ENCODE results near the gene OSR1.
"Not testable (repeated sequence)": the region's sequence is repeated elsewhere in the genome, so short reads cannot be mapped to it uniquely, and the experiment has no call there.

OSR1 gene

DNA sequence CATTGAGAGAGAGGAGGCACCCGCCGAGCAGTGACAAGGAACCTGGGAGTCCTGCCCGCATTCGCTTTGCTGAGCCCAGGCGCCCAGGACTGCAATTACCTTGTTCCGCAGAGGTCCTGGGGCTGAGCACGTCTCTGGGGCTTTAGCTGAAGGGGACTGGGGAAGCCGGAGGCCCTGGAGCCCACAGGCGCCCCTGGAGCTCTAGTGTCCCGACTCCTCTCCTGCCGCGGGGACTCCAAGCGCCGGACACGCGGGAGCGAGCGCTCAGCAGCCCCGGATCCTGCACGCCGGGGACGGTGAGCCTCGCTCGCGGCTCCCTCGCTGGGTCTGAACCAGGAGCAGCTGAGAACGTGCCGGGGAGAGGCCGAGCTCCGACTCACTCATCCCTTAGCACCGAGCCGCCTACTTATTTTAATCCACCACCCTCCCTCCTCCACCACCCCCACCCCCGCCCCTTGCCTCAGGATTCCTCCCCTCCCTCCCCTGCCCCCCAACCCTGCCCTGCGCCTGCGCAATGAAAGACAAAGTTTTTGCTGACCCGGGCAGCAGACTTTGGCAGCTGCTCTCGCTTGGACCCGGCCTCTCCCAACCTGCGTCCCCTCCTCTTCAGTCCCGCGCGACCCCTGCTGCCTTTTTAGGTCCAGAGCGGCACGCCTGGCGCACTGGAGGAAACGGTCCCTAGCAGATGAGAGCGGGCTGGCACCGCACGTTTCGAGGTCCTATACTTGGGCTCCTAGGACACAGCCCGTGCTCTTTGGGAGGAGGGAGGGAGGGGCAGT, at the start of gene OSR1:
Gene OSR1, minus strand, starts transcription at position 382 of the 779 bp plus-strand sequence. CDS start 4,818 bp downstream, outside the sequence.
- no peak for DNase-seq (ENCODE audit: low read depth in 1 of 2, low spot score in 1 of 2)

GRCh38 chr2:19403785-19404184, 45.4 kb upstream of the OSR1 start:
- DNase-seq (ENCODE audit: low read depth in 1 of 2, low spot score in 1 of 2), result no peak

- no peak for DNase-seq (ENCODE audit: low read depth in 1 of 2, low spot score in 1 of 2)
These were observed 33.8 kb upstream of the OSR1 start for GRCh38 chr2:19392191-19392590.

GRCh38 chr2:19389469-19389868, 31.0 kb upstream of the OSR1 start:
- not testable (repeated sequence) for DNase-seq (ENCODE audit: low read depth in 1 of 2, low spot score in 1 of 2)

- no peak for DNase-seq (ENCODE audit: low read depth in 1 of 2, low spot score in 1 of 2)
These were observed 22.1 kb upstream of the OSR1 start for GRCh38 chr2:19380532-19380931.

DNA sequence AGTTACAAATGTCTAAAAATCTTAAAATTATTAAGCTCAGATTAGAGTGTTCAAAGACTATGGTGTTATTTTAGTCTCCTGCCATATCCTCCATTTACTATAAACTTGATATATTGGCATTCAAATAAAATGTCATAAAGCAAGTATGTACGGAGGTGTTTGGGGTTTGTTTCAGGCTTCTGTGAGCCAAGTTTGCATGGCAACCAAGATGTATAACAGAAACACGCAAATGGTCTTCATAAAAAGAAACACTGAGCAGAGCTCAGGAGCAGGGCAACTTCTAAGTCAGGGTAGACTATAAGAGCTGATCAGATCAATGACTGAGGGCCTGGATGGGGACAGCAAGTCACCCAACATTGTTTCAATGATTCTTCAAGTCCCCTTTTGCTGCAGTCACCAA, 20.5 kb upstream of the OSR1 start:
- no peak for DNase-seq (ENCODE audit: low read depth in 1 of 2, low spot score in 1 of 2)

DNA sequence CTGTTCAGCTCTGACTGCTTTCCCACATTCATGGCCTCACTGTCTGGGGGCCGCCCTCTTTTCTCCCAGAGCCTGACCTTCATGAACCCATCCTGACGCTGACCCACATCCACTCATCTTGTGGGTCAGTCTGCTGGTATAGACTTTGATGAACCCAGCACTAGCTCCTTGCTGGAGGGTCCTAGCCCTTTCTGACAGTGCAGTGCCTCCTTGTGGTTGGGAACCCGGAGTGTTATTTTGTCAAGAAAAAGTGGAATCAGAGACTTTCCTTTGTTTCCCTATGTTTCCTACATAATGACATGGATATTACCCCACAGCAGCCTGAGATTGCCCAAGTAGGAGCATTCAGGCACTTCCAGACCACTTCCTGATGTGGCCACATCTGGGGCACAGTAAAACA, 19.3 kb upstream of the OSR1 start:
- no peak for DNase-seq (ENCODE audit: low read depth in 1 of 2, low spot score in 1 of 2)

DNA sequence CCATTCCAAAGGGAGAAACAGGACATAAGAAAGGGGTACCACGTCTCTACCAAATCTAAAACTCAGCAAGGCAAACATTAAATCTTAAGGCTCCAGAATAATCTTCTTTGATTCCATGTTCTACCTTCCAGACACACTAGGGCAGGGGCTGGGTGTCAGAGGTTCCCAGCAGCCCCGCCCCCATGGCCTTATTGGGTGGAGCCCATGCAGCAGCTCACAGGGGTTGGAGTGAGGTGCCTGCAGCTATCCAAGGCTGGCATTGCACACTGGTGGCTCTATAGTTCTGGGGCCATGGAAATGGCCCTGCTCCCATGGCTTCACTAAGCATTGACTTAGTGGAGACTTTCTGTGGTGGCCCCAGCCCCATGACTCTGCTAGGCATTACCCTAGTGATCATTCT, 14.9 kb upstream of the OSR1 start:
- DNase-seq (ENCODE audit: low read depth in 1 of 2, low spot score in 1 of 2), result no peak

GRCh38 chr2:19371996-19372582, 13.7 kb upstream of the OSR1 start:
- DNase-seq (ENCODE audit: low read depth in 1 of 2, low spot score in 1 of 2), result no peak

DNA sequence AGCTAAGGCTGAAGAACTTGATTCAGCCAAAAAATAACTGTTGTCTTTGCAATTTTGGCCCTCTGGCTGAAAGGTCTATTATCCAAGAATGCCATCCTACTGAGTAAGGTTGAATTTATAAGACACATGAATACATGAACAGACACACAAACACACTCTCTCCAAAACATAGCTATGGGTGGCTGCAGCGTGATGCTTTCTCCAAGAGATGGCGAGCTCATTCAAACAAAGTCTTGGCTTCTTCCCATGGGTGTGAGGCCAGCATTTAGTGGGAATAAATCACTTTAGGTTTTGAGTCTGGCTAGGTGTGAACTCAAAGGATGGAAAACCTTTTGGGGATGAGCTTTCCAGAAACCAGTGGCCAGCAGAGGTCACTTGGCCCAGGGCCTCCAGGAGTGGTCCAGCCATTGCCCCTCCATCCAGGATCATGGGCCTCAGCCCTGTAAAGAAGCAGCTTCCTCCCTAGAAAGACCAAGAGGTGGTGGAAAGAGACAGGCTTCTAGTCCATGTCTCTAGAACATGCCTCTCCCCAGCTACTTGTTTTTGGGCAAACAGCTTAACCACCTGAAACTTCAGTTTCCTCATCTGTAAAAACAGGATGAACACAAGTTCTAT, 11.0 kb upstream of the OSR1 start:
- DNase-seq (ENCODE audit: low read depth in 1 of 2, low spot score in 1 of 2), result no peak

DNA sequence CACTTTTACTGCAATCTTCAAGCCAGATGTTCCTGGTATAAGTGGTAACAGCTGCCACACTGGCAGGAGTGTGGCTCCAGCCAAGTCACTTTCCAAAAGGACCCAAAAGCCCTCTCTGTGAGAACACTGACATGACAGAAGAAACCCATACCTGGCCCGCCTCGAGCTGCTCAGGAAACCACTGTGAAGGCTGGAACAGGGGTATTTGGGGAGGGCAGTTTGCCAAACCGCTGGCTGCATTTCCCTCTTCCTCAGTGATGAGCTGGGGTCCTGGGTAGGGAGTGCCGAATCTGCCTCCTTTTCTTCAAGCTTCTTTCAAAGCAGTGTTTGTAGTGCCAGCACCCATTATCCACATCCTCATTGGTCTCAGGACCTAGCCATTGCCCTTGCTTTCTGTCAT, 10.3 kb upstream of the OSR1 start:
- DNase-seq (ENCODE audit: low read depth in 1 of 2, low spot score in 1 of 2), result no peak

GRCh38 chr2:19367326-19367725, 8.9 kb upstream of the OSR1 start:
- DNase-seq (ENCODE audit: low read depth in 1 of 2, low spot score in 1 of 2), result no peak

GRCh38 chr2:19365126-19365525, 6.7 kb upstream of the OSR1 start:
- no peak for DNase-seq (ENCODE audit: low read depth in 1 of 2, low spot score in 1 of 2)

DNA sequence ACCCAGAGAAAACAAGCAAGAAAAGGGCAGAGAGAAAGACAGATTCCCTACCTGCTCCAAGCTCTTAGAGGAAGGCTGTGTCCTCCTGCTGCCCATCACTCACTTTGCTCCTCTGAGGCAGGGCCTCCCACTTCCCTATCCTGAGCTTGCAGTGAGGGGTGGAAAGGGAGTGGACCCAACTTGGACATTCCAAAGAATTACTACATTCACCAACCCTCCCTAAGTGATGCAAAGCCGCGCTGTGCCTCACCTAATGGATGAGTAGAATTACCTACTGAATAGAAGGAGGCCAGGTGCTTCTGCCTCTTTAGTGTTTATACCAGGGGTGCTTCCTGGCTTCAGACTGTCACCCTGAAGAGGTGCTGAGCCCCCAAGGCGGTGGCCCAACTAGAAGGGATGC, 5.6 kb upstream of the OSR1 start:
- no peak for DNase-seq (ENCODE audit: low read depth in 1 of 2, low spot score in 1 of 2)

GRCh38 chr2:19363474-19363778, 5.0 kb upstream of the OSR1 start:
- no peak for DNase-seq (ENCODE audit: low read depth in 1 of 2, low spot score in 1 of 2)

DNA sequence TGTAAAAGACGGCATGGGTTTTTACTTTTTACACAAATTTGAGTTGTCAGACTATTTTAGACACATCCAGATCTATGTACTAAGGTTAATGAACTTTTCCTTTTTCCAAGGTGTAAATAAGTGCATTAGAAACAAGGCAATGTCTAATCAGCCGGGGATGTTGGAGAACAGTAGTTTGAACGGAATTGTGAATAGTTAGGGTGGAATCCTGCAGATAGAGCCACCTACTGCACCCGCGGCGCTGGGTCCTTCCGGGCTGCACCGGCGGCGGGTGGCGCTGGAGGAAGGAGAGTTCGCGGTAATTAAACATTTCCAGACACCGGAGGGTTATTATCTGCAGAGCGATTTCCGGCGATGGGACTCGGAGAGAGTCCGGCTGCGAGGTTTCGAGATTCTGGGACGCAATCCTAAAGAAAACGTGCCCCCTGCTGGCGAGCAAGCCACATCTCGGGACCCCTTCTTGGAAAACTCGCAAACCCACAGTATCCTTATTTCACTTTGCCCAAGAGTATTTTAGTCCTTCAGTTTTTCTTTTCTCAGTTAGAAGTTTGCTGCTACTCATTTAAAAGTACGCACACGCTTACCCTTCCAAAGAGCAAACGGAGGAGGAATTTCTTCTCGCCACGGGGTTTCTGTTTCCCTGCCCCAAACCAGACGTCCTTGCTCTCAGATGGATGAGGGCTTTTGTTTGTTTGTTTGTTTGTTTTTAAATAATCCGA, 4.5 kb upstream of the OSR1 start:
- DNase-seq (ENCODE audit: low read depth in 1 of 2, low spot score in 1 of 2), result no peak

- no peak for DNase-seq (ENCODE audit: low read depth in 1 of 2, low spot score in 1 of 2)
These were observed 3.8 kb upstream of the OSR1 start for GRCh38 chr2:19362094-19362754.

- DNase-seq (ENCODE audit: low read depth in 1 of 2, low spot score in 1 of 2), result no peak
These were observed 3.0 kb upstream of the OSR1 start for GRCh38 chr2:19361325-19361990.

DNA sequence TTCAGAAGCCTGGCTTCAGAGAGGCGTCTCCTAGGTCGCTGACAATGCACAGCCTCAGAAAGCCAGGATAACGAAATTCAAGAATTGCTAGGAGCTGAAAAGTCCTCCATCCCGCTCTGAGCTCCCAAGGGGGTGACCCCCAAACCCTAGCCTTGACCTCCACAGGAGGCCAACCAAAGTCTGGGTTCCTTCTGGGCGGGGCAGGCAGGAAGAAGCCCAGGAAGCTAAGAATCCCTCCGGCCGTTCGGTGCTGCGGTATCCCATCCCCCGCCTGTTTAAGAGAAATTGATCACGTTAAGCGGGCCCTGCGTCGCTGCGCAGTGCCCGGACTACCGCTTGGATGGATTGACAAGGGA, 2.5 kb upstream of the OSR1 start:
- DNase-seq (ENCODE audit: low read depth in 1 of 2, low spot score in 1 of 2), result no peak

DNA sequence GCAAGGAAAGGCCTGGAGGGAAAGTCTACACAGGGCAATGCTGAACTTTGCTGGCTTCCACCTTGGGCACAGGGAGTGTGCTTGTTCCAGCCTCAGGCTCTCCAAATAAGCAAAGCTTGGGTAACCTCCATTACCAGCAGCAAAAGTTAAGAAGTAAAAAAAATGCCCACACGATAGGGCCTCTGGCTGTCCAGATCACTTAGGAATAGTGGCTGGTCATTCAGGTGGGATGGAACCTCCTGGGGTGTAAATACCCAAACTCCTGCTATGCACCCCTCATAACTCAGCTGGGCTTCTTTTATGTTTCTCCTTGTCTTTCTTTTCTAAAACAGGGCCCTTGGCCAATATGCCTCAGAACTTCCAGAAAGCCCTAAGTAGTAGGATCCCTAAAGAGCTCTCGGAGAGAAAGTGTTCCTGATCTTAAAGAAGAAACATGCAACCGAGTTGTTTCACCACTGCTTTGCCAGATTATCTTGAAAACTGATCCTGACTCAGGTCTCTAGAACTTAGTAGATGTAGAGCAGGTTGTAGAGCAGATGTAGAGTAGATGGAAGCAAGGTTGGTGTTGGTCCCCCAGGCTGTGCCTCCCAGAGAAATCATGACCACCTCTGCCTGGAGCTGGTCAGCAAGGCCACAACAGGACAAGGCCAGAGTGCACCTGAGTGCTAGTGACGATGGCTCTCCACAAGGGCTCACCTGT, 2.0 kb upstream of the OSR1 start:
- no peak for DNase-seq (ENCODE audit: low read depth in 1 of 2, low spot score in 1 of 2)
